Activated naive CD8-positive, alpha-beta T cell treated with anti-CD3 and anti-CD28 coated beads, Interleukin-2, amount 50 U/mL, for 16 hours (primary cell): Measurements from ENCODE around the gene HELT.
A peak's percentile ranks its signal among the peaks of the same experiment; 100 is the strongest.
"Not testable (repeated sequence)": the region's sequence is repeated elsewhere in the genome, so short reads cannot be mapped to it uniquely, and the experiment has no call there.

Experiments used
- DNase-seq: peaks from one replicate; pipeline ENCODE4 v3.0.0-alpha.2; 2020; ENCODE audit warnings: low read depth, low spot score

Gene HELT, protein sequence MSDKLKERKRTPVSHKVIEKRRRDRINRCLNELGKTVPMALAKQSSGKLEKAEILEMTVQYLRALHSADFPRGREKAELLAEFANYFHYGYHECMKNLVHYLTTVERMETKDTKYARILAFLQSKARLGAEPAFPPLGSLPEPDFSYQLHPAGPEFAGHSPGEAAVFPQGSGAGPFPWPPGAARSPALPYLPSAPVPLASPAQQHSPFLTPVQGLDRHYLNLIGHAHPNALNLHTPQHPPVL

DNA sequence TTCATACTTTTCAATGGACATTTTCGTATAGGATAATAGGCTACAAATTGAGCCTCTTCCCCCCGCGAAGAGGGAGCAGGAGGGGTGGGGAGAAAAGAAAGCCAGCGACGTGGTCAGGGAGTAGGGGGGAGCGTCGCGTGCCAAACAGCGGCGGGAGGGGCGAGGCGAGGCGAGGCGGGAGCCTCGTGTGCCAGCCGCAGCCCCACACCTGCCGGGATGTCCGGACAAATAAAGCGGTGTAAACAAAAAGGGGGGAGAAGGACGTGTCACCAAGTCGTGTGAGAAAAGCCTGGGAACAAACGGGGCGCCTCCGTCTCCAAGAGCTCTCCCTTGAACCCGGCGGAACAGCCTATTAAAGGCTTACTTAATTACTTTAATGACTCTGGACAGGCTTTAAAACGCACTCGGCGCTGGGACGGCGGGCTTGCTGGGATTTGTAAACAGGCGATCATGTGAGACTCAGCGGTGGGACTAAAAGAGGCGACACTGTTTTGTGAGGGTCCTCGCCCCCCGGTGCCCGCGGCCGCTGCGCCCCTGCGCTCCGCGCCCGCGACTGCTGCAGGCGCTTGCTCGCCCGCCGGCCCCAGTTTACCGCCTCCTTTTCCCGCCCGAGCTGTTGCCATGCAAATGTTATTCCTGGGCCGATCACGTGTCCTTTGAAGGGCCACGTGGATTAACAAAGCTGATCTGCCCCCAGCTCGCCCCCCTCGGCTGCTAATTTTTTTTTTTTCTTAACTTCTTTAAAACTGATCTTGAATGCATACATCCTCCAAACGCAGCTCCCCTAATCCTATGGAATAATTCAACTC lies at the start of gene HELT:
TSS of gene HELT (plus strand) at position 527 of the 809 bp plus-strand sequence. CDS start 439 bp downstream, outside the sequence.
- no peak for DNase-seq

DNA sequence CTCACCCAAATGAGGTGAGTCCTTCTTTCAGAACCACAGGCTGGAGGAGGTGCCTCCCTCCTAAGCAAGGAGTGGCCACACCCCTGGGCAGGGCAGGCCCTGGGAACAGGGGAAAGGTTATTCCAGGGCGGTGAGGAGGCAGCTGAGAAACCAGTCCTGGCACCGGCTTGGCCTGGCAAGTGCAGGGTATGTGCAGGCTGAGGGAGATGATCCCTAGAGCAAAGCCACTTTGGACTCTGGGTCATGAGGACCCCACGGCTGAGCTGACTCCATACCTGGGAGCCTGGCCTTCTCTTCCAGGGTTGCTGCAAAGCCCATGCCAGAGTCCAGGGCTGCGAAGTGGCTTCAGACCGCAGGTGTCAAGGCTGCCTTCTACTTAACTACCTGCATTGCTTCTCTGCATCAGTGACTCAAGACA lies 49.5 kb upstream of the HELT start:
- no peak for DNase-seq

DNA sequence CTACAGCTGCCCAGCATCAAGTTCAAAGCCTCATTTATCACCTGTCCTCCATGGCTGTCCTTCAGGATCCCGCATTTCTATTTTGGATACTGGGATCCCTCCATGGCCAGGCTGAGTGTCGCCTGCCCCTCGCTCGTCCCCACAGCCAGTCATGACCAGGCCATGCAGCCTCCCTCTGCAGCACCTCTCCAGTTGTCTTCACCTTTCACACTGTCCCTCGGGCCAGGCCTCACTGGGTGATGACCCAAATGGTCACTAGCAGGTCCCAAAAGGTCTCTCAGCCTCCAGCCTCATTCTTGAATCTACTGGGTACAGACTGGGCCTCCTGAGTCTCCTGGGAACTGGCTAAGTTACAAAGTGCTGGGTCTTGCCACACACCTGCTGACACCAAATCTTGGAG lies 48.7 kb upstream of the HELT start:
- no peak for DNase-seq

DNA sequence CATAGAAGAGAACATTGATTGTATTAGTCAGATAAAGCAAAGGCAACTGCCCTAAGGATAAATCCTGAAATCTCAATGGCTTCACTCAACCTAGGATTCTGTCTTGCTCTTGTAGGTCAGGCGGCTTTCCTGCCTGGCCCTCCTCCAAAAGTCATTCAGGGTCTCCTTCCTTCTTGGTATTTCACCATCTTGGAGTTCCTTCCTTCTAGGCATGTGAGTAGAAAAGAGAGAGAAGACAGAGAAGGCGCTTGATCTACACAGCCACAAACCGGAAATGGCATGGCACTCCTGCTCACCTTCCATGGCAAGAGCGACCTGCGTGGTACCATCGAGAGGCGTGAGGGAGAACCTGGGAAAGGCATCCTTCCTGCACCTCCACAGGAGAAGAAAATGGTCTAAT lies 45.3 kb upstream of the HELT start:
- no peak for DNase-seq

DNA sequence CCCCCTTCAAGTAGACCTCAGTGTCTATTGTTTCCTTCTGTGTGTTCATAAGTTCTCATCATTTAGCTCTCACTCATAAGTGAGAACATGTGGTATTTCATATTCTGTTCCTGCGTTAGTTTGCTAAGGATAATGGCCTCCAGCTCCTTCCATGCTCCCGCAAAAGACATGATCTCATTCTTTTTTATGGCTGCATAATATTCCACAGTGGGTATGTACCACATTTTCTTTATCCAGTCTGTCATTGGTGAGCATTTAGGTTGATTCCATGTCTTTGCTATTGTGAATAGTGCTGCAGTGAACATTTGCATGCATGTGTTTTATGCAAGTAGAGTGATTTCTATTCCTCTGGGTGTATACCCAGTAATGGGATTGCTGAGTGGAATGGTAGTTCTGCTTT lies 41.9 kb upstream of the HELT start:
- DNase-seq: not testable (repeated sequence)

DNA sequence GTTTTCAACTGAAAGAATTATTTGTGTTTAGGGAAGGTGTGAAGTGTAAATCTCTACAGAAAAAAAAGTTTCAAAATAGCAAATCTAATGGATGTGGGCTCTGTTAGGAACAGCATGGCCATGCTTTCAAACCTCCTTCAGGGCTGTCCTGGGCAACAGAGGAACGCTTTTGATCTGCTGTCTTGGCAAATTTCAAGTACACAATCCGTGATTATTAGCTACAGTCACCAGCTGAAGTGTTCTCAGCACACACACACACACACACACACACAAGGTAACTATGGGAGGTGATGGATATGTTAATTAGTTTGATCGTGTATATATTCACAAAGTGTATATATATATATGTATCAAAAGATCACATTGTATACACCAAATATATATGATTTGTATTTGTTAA lies 40.5 kb upstream of the HELT start:
- no peak for DNase-seq

DNA sequence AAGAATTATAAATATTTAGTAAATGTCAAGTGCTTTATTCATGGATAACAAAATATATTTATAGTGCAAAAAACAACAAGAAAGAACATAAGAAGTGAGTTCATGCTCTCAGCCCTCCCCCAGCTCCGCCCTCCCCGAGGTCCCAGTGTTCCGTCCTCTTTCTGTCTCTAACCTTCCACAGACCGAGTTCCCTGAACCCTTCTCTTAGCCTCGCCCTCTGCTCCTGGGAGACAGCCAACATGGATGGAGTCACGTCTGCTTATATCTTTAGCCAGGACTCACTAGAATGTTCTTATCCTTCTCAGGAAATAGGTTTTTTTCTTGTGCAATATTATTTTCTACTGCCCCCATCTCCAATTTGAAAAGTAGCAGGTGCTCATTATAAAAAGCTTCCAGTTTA lies 40.1 kb upstream of the HELT start:
- no peak for DNase-seq

DNA sequence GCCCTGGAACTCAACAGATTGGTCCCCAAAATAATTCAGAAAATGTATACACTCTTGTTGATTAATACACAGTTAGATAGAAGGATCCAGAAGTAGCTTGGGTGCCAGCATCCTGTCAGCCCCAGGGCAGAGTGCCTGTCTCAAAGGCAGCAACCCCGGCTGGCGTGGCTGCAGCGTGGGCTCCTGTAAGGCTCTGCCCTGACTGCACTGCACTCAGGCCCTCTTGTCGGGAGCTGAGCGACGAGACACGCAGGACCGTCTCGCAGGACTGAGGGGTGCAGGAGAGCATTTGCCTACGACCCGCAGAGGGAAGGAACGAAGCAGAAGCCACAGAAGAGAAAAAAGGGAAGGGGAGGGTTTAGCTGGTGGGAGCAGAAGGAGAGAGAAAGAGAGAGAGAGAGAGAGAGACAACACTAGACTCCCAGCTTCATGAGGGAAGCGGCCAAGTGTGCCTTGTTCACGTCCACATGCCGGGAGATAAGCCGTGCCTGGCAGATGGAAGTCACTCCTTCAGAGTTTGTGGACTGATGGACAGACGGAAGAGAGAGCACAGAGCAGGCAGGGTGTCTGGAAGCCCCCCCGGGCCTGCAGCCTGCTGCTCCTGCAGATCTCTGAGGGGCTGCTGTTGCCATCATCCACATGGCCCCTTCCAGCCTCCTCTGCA lies 38.7 kb upstream of the HELT start:
- no peak for DNase-seq

DNA sequence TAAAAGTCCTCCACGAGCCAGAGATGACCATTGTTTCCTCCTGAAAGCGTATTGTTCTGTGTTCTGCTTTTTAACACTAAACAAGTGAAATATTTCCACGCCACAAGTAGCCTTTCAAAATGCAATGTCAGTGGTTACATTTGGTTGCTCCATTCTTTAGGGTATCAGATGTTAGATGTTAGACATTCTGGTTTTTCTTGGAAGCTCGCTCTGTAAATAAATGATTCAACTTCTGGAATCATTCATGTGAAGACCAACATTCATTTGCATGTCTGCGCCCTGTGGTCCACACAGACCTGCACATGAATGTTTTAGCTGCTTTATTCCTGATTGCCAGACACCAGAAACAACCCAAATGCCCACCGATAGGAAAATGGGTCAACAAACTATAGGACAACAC lies 38.0 kb upstream of the HELT start:
- DNase-seq: no peak

DNA sequence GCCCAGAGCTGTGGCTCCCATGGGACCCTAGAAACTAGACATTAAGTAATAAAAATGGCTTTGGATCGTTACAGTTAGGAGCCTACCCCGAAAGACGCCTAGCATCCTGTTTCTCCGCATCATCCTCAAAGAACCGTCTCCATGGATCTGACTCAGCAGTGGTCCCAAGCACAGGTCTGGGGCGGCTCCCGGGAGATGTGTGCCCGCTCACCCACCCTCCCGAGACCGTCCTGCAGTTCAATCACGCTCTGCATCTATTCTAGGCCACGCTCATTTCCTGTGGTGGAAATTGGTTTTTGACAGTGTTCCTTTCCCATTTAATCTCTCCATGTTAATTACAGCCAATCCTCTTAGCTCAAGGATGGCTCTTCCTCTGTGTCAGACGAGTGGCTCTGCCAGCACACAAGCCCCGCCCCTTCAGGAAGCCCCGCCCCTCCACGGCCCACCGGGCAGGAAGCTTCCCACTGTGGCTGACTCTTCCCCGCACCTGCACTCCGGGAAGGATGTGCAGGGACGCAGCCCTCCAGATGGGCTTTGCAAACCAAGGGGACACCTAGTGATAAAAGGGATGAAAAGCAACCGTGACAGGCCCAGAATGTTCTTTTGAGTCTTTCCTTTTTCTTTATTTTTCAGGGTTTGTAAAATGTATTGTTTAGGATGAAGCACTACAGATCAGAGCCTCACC lies 34.5 kb upstream of the HELT start:
- DNase-seq: peak; percentile 21

DNA sequence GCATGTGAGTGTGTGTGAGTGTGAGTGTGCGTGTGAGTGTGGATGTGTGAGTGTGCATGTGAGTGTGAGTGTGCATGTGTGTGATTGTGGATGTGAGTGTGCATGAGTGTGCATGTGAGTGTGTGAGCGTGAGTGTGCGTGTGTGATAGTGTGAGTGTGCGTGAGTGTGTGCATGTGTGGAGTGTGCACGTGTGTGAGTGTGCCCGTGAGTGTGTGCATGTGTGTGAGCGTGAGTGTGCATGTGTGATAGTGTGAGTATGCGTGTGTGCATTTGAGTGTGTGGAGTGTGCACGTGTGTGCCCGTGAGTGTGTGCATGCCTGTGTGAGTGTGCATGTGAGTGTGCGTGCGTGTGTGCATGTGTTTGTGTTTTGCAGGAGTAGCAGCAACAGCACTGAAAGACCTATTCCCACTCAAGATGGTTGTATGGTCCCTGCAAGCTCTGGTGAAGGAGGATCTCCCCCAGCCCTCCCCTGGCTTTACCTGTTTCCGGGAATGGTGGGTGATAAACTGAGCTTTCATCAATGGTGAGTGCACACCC lies 30.7 kb upstream of the HELT start:
- no peak for DNase-seq

DNA sequence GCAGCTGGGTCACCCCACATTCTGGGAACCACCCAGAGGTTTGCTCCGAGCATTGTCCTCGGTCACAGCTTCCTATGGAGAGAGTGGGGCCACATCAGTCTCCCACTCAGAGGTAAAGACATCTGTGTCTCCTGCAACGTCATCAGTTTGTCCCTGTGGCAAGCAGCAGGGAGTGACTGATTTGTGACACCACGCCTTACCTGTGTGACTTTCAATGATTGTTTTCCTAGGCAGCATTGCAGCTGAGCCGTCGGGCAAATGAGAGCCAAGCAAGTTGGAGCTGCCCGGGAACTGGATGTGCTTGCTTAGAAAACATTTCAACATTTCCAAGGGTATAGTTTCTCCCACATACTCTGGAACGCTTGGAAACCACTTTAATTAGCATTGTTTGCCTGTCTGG lies 29.7 kb upstream of the HELT start:
- no peak for DNase-seq

DNA sequence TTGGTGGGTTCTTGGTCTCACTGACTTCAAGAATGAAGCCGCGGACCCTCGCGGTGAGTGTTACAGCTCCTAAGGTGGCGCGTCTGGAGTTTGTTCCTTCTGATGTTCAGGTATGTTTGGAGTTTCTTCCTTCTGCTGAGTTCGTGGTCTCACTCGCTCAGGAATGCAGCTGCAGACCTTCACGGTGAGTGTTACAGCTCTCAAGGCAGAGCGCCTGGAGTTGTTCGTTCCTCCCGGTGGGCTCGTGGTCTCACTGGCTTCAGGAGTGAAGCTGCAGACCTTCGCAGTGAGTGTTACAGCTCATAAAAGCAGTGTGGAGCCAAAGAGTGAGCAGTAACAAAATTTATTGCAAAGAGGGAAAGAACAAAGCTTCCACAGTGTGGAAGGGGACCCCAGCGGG lies 29.0 kb upstream of the HELT start:
- DNase-seq: not testable (repeated sequence)

DNA sequence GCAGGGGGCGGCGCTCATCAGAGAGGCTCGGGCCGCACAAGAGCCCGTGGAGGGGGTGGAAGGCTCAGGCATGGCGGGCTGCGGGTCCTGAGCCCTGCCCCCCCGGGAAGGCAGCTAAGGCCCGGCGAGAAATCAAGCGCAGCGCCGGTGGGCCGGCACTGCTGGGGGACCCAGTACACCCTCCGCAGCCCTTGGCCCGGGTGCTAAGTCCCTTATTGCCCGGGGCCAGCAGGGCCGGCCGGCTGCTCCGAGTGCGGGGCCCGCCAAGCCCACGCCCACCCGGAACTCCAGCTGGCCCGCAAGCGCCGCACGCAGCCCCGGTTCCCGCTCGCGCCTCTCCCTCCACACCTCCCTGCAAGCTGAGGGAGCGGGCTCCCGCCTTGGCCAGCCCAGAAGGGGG lies 28.2 kb upstream of the HELT start:
- DNase-seq: not testable (repeated sequence)

DNA sequence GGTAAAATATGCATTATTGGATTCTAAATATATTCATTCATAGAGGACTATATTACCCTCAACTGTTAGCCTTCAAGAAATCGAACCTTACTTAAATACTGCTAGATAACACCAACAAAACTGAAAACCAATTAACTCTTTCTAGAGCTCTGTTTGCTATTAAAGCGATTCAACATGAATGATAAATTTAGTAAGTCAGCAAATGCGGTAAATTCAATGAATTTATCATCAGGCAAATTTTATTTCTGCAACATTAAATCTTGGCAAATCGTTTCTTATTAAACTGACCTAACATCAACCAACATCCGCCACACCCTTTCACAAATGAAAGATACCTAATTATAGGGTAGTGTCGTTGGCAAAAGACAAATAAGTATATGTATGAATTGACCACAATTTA lies 26.4 kb upstream of the HELT start:
- no peak for DNase-seq

DNA sequence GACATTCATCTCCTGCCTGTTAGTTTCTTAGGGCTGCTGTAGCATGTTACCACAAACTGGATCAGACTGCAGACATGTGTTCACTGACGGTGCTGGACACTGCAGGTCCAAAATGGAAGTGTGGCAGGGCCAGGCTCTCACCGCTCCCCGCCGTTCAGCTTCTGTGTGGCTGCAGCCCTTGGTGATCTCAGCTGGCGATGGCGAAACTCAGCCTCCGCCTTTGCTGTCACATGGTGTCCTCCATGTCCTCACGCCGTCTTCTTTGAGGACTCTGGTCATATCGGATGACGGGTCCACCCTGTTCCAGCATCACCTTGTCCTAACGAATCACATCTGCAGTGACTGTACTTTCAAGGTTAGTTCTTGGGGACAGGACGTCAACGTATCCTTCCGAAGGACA lies 25.9 kb upstream of the HELT start:
- no peak for DNase-seq

DNA sequence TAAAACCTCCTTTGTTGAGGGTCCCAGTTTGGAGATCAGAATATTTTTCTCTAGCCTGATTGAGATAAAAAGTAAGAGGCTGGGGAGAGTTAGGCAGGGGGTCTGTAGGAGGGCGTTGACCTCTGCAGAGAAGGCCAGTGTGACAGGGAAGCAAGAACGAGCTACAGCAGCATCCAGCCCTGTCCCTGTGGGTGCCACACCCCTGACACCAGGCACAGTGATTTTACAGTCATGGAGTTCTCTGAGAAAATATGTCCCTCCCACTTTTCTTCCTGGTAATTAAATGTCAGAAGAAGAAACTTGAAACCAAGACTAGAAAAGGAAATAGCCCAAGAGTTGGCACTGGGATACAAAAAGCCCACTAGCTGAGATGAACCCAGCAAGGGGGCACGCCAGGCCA lies 25.0 kb upstream of the HELT start:
- no peak for DNase-seq

DNA sequence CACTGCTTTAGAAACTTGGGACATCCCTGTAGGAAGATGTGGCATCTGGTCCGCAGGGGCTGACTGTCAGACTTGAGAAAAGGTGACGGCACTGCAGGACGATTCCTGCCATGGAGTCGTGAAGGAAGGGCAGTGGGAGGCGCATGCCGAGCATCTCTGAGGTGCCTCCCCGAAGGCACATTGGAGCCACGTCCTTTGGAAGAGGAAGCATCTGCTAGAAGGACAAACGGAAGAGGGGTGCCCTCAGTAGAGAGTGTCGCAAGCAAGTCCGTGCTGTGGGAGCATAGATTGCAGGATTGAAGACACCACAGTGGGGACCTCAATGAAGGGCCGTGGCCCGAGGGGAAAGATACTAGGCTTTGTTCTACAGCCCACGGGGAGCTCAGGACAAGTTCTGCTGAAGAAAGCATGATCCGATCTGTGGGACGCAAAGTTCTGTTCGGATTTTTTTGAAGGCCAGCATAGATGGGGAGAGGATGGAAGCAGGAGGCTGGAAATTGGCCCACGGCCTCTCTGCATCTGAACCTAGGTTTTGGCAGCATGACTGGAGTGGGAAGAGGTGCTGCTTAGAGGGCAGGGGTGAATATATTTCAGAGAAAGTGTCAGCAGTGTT lies 24.2 kb upstream of the HELT start:
- no peak for DNase-seq

DNA sequence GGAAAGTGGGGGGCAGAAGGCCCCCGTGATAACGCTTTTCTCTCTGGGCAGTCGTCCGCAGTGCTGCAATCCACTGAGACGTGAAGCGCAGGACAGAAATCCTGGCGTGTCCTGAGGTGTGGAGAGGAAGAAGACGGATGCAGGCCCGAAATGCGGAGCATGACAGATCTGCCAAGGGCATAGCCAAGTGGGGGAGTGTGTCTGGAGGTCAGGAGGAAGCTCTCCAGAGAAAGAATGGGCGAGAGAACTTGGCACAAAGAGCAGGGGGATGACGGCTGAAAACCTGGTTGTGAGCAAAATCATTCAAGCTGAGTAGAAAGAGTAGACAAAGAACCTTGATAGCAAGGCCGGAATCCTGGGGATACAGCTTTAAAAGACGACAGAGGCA lies 23.7 kb upstream of the HELT start:
- no peak for DNase-seq

DNA sequence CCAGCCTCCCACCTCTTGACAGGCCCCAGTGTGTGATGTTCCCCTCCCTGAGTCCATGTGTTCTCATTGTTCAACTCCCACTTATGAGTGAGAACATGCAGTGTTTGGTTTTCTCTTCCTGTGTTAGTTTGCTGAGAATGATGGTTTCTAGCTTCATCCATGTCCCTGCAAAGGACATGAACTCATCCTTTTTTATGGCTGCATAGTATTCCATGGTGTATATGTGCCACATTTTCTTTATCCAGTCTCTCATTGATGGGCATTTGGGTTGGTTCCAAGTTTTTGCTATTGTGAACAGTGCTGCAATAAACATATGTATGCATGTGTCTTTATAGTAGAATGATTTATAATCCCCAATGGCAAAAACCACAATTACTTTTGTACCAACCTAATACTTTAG lies 20.6 kb upstream of the HELT start:
- not testable (repeated sequence) for DNase-seq

DNA sequence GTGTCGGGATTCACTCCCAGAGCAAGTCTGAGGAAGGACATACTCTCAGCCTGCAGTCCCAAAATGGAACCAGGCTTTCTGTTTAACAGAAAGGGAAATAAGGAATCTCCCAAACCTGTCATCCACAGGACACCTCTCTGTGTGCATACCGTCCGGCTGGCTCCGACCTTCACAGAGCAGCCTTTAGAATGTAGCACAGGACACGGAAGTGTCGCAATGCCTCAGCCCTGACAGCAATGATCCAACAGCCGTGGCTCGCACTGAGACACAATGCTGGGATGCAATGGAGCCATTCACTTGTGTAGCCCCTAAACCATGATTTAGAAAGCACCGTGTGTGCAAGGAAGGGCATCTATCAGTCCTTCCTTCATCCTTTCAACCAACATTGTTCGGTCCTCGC lies 15.5 kb upstream of the HELT start:
- DNase-seq: no peak
